HG02678 (cell line): ENCODE measurements around the gene PDE8A.
"Not testable (repeated sequence)": the region's sequence is repeated elsewhere in the genome, so short reads cannot be mapped to it uniquely, and the experiment has no call there.

Source experiments
- ATAC-seq: cut with Tn5 transposase; IDR thresholded peaks from one replicate; pipeline ENCODE4 v1.9.1; 2021; ENCODE audit warnings: mild to moderate bottlenecking, moderate library complexity; ENCODE audit not compliant: unreplicated experiment

PDE8A gene

DNA sequence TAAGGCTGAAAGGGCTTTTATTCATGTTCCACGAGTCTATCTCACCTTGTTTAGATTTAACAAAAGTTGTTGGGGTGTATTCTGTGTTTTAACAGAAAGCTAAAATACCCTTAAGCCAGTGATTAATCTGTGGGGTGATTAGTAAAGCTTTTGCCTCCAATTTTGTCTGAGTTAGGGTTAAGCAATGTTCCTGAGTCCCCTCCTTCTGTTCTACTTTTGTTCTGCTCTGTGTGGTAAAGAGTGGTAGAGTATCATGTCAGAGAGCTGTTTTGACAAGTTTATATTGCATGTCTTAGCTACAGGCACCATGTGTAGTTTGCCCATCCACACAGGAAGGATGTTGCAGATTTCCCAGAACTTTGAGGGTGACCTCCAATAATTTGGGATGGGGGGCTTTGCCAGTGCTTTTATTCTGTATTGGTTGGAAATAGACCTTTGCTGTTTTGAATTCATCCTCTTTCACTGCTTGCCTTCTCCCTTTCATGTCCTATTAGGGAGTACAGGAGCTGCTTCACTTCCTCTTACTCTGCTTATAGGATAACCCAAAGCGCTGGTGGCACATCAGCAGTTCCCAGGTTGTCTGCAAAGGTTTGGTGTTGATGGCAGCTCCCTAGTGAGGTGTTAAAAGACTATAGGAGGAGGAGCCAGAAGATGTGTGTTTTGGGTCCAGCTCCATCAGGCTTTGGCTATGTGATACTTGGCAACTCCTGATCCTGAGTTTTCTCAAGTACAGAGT lies 7.4 kb downstream of the PDE8A start:
- no peak for ATAC-seq

DNA sequence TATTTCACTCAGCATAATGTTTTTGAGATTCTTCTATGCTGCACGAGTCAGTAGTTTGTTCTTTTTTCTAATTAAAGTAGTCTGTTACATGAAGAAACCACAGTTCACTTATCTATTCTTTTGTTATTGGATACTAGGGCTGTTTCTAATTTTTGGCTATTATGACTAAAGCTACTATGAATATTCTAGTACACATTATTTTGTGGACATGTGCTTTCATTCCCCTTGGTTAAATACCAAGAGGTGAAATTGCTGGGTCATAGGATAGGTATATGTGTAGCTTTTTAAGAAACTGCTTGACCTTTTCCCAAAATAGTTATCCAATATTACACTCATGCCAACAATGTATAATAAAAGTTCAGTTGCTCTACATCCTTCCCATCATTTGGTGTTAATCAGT lies 8.9 kb downstream of the PDE8A start:
- no peak for ATAC-seq

DNA sequence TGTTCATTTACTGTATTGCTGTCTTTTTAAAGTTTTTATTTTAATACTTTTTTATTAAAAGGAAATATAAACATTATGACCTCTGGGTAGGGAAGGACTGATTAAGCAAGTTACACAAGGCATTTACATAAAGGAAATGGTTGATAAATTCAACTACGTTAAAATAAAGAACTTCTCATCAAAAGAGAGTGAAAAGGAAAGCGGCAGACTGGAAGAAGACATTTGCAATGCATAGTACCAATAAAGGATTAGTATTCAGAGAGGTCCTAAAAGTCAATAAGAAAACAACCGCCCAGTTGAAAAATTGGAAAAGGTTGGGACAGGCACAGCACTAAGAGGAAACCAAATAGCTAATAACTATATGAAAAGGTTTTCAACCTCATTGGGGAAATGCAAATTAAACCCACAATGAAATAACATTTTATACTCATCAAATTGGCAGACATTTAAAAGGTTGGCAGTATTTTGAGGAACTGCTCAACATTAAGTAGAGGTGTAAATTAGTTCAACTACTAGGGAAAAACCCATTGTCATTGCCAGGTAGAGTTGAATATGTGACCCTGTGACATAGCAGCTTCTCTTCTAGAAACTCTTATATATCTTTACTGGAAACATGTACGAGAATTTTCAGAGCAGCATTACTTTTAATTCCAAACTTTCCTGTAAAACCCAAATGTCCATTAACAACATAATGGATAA lies 9.5 kb downstream of the PDE8A start:
- no peak for ATAC-seq

DNA sequence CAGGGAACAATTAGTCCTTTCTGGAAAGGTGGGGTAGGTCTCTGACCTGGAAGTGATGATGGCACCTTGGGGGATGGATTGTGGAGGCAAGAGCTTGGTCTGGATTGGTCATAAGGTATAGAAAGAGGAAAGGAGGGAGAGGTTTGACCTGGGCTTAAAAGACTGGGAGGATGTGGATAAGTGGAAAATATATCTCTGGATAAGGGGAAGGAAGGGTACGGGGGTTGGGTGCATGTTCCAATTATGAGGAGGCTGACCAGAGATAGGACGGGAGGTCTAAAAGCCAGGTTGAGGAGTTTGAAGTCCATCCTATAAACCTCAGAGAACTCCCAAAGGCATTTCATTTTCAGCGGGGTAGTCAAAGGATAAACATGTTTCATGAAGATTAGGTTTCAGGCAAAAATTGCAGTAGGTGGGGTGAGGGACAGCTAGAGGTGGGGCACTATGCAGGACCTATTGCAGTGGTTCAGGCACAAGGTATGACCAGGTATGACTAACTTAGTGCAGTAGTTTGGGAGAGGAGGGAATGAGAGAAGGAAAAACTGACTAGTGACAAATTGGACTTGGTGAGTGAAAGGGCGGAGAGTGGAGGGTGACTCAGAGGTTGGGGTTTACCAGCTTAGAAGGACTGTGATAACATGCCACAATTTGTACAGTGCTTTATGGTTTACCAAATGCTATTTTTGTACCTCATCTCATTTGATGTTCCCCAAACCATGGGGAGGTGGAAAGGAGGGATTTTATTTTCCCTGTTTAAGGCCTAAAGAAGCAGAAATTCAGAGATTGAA lies 10.7 kb downstream of the PDE8A start:
- no peak for ATAC-seq

DNA sequence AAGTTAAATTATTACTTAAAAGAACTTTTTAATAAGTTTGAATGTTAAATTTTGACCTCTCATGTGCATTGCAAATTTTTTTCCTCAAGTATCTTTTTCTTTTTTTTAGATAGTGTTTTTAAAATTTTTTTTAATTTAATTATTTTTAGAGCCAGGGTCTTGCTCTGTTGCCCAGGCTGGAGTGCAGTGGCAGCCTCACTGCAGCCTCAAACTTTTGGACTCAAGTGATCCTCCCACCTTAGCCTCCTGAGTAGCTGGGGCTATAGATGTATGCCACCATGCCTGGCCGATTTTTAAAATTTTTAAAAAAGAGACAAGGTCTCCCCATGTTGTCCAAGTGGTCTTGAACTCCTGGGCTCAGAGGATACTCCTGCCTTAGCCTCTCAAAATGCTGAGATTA lies 14.4 kb downstream of the PDE8A start:
- no peak for ATAC-seq

DNA sequence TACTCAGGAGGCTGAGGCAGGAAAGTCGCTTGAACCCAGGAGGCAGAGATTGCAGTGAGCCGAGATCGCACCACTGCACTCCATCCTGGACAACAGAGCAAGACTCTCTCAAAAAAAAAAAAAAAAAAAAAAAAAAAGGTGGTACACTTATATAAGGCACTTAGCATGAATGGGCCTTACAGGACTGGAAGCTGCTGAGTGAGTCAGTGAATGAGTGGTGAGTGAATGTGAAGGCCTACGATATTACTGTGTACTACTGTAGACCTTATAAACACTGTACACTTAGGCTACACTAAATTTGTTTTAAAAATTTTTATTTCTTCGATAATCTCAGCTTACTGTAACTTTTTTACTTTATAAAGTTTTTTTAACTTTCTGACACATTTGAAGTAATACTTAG lies 15.1 kb downstream of the PDE8A start:
- ATAC-seq = not testable (repeated sequence)

DNA sequence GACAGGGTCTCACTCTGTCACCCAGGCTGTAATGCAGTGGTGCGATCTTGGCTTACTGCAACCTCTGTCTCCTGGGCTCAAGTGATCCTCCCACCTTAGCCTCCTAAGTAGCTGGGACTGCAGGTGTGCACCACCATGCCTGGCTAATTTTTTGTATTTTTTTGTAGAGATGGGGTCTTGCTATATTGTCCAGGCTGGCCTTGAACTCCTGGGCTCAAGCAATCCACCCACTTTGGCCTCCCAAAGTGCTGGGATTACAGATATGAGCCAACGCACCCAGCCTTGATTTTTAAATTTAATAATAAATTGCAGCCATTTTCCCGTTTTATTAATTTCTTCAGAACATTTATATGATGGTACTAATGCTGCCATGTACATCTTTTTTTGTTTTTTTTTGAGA lies 15.6 kb downstream of the PDE8A start:
- not testable (repeated sequence) for ATAC-seq

DNA sequence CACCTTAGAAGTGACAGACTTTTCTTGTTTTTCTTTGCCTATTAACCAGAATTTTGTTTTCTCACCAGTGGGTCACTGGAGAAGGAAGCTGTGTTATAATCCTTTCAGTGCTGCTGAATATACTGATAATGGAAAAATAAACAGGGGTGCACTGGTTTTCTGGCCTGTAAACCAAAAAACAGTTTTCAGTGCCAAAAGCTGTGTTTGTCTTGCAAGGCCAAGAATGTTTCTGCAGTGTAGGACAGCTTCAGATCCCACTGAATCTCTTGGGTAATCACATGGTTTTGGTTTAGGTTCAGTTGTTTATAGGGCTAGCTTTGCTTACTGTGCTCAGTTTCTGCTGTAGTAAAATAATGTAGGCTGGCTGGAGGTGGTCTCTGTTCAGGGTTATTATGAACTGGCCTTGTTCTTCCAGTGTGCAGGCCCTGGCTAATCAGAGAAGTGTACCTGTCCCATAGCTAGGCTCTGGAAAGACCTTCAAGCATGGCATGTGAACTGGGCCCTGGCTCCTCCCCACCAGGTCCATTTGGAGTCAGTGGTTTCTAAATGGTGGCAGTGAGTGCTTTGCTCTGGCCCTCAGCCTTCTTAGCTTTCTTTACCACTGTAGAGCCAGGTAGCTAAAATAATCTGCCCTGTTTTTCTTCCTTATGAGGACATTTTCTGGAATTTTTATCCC lies 18.7 kb downstream of the PDE8A start:
- ATAC-seq = no peak

DNA sequence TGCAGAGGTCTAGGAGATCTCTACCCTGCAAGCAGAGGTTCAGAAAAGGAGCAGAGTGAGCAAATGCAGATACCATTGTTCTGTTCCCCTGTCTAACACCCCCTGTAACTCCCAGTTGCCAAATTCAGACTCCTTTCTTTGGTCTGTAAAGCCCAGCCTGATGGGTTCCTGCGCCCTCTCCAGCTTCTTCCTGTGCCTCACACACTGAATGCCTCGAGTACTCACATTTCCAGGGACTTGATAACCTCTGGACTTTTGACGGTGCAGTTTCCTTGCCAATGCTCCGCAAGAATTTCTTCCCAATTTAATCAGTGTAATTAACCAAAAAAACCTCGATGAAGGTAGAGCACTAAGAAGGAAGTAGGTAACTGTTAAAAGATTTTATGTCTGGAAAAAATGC lies 19.3 kb downstream of the PDE8A start:
- no peak for ATAC-seq

DNA sequence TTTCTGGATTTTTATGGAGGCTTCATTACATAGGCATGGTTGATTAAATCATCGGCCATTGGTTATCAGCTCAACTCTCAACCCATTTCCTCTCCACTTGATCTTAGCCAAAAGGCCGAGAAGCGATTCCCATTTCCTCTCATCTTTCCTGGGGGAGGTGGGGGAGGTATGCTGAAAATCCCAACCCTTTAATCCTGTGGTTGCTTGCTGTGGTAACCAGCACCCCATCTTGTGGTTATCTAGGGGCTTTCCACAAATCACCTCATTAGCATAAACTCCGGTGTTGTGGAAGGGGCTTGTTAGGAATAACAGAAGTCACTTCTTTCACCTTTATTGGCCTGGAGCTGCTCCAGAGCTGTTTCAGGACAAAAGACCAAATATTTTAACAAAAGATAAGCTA lies 20.9 kb downstream of the PDE8A start:
- ATAC-seq = no peak

DNA sequence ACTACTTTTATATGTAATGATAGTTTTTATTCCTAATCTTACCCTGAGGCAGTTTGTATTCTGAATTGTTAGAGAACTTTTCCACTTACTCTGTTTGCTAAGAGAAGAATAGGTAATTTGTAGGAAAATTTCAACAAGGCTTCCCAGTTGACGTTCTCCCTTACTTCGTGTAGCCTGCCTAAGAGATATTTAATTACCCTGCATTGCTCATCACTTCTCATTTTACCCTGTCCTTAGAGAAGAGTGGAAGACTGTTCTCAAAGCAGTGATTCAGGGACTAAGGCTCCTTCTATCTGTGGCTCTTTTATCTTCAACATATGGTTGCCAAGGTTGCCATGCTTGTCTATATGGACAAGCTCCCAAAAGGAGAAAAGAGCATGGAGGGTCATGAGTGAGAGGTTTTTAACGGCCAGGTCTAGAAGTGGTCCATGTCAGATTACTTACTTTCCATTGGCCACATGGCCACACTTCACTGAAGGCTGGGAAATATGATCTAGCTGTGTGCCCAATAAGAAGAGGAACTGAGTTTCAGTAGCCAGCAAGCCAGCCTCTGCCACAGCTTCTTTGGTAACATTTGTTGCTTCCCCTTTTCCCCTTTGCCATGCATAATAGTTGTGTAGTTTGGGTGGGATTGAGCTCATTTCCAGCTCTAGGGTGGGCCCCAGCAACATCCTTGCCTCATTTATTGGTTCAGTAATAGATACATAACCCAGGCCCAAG lies 22.1 kb downstream of the PDE8A start:
- ATAC-seq = no peak

DNA sequence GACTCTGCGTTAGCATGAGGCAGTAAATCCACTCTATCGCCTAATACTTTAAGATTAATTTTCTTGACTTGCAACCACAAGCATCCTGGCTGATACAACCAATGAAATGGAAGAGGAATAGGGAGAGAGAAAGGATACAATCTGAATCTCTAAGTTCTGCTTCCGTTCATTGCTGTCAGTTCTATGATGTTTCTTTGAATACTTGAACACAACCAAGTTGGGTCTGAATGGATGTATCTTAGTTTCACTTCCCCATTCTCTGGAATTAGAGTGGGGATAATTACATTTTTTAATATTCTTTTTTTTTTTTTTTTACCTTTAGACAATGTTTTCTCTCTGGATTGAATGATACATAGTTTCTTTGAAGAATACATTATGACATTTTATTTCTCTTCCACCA lies 22.9 kb downstream of the PDE8A start:
- no peak for ATAC-seq

DNA sequence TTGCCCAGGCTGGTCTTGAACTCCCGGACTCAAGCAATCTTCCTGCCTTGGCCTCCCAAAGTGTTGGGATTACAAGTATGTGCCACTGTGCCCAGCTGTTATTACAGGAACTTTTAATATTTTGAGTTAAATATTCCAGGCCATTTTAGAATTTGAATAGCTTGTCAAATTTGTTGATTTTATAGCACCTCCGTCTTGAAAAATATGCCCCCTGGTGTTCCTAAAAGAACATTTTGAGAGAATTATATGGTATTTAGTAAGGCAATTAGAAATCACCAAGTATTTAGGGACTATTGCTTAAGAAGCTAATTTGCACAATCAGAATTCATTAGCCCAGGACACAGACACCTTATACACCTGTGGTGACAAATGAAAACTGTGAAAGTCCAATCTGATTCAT lies 23.7 kb downstream of the PDE8A start:
- no peak for ATAC-seq

DNA sequence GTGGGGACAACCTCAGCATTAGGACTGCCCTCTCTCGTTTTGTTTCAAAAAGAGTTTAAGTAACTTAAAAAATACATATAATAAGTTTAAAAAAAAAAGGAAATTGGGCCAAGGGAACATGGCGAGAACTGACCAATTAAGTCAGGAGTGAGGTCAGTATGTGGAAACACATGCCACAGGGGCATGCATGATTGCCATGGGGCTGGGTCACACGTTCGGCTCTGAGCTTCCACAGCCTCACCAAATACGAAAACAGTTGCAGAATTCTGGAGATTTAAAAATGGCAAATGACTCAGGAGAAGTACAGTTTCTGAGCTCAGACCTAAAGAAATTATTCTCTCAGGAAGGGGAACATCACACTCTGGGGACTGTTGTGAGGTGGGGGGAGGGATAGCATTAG lies 24.1 kb downstream of the PDE8A start:
- no peak for ATAC-seq

DNA sequence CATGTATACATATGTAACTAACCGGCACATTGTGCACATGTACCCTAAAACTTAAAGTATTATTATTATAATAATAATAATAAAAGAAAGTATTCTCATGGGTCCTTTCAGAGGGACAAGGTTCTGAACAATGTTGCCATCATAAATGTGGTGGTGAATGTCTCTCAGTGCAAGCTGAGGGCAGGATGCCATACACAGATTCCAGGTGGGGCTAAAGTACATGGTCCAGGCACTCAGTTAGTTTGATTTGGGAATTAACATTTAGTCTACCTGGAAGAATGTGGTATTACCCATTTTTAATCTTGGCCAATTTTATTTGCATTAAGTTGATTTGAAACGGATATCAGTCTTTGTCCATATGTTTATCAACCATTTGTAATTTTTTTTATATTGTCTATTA lies 24.5 kb downstream of the PDE8A start:
- ATAC-seq = no peak

DNA sequence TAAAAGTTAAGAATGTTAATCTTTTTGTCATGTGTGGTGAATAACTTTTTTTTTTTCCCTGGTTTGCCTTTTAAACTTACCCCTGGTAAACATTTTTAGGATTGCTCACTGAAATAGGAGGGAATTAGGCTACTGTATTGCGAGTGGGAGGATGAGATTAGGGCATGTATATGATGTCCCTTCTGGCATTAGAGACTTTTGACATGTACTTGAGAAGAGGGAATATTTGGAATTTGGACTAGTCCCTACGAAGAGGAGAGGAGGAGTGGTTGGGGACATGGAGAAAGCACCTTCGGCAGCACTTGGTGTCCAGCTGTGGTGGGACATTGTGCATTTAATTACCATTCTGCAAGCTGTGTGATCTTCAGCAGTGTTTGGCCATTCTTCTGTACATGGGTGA lies 25.0 kb downstream of the PDE8A start:
- ATAC-seq = no peak

DNA sequence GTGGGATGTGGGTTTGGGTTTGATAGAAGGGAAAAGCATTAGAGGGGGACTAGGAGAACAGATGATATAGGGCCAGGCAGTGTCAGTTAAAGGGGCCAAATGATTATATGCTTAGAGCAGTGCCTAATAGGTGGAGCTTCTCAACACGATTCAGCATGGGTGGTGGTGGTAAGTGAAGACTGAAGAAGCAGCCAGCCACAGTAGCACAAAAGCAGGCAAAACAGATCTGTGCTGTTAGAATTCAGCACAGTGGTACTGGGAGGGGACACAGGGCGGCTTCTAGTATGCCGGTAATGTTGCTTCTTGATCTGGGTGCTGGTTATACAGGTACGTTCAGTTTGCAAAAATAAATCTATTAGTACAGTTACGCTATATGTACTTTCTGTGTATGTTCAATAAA lies 25.5 kb downstream of the PDE8A start:
- no peak for ATAC-seq

DNA sequence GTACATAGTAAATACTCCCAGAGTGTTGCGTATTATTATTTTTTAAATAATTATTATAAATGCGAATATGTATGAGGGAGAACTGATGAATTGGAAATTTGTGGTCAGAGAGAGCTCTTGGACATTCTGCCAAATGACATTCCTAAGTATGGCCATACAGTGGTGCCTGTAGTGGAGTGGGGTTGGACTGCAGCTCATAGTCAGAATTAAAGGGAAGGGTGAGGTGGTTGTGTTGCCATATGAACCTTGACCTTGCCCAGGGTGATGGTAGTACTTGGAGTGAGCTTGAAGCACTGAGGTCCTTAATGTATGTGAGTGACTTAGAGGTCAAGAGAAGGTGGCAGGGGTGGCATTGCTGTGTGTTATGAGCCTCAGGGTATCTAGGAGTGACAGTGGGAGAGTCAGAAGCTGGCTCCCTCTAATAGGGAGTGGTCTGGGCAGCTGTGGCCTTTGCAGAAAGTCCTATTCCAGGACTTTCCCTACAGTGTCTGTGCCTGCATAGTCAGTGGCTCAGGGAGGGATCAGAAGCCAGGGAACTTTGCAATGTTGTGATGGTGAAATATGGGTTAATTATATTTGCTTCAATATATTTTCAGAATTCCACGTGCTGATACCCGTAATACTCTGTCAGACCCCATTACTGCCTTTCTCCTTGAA lies 26.2 kb downstream of the PDE8A start:
- ATAC-seq = no peak

DNA sequence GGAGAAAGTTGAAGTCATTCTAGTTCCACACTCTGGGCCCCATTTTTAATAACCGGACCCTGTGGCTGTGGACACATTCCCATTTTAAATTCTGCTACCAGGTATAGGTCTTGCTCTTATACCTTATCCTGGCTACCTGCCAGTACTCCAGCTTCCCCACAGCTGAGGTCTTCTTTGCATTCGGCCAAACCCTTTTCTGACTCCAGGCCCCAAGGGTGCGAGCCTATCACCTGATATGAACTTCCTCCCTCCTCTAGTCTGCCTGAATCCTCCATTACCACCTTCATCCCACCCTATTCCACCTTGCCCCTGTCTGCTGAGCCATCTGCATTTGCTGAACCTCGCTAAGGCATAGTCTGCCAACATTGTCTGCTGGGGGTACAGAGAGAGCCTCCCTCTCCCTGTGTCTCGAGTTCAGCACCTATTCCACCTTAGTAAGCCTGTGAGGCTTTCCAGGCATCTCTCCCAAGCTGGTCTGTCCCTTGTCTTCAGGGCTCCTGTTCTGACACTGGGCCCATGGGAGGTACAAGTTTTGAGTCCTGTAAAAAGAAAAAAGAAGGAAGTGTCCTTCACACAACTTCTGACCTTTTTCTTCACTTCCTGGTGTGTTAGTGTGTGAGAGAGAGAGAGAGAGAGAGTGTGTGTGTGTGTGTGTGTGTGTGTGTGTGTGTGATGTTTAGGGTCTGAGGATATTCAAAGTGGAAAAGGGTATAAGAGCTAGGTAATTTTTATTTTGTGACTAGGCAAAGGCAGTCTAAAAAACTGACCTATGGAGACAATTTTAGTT lies 27.0 kb downstream of the PDE8A start:
- no peak for ATAC-seq
